Stimulated activated CD4-positive, alpha-beta T cell treated with anti-CD3 and anti-CD28 coated beads, Interleukin-15, amount 100 ng/mL, for 1 hour (primary cell): ENCODE results near the gene ANO6.
"Not testable (repeated sequence)": the region's sequence is repeated elsewhere in the genome, so short reads cannot be mapped to it uniquely, and the experiment has no call there.

Experiments
- DNase-seq, 2 donors: peaks; one replicate each; pipeline ENCODE4 v3.0.0-alpha.2; 2020; ENCODE audit warnings: low read depth in 1 of 2, low spot score in 1 of 2

ANO6 gene

DNA sequence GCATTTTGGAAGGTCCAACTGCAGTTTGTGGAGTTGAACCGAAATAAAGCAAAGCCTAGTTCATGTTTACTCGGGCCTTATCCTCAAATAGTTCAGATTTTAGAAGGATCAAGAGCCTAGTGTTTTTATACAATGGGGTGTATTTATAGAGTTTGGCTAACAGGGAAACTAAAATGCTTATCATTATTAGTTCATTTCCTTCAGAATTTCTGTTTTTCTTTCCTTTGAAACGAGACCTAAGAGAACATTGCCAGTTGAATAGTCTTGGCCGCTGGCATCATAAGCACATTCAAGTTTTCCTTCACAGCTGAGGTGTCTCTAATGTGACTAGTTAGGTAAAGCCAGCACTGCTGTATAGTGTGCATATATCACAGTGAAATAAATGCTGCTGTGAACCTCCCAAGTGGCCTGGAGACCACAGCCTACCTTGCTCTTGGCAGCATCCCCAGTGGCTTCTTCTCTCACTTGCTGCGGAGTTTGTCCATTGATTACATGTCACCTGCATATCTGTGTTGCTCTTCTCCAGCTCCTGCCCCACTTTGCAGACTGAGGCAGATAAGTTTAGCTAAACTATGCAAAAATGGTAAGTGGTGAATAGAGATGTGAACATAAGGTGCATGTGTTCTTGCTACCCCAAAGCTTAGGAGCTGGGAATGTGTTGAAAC lies 88.8 kb downstream of the ANO6 start:
- no peak for DNase-seq

DNA sequence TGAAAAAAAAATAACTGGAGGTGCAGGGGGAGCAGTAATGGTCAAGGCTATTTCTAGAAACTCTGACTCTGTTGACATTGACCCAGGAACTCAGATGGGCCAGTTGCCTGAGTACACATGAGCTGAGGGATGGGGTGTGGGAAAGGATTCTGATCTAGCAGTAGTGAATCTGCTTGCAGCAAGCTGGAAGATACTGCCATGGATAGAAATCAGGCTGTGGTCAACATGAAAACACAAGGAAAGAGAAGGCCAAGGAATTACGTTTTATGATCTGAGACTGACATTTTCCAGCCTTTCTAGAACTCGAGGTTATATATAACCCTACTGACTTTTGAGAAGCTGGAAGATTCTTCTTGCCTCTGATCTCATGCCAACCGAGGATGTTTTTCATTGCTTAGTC lies 90.0 kb downstream of the ANO6 start:
- no peak for DNase-seq

DNA sequence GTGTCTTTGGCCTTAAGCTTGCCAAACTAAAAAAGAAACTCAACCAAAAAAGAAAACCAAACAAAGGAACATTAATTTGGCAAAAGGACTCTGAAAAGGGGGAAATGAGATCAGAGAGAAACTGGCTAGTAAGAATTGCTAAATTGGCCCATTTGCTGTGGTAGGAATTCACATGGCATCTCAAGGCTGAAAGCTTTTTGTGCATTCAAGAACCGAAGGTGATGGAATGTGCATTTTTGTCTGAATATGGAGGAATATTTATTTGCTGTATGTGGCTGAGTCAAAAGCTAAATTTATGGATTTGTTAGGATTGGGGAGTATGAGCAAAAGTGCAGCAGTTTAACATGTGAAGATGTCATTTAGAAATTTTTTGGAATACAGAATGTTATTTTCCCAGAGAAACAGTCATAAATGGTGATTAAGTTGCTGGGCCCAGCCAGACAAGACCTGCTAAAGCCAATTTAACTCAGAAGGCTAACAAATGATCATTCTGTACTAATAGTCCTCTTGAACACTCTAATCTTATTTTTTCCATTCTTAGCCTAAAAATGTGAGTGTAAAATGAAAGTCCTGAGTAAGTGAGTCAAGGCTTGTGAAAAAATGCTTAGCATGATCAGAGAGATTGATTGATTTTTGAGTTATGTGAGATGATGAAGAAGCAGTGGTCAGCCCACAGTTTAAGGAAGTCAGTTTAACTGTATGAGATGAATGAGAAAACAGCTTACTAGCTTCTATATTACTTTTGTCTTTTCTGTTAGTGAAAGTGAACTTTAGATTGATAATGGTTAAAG lies 94.1 kb downstream of the ANO6 start:
- no peak for DNase-seq

DNA sequence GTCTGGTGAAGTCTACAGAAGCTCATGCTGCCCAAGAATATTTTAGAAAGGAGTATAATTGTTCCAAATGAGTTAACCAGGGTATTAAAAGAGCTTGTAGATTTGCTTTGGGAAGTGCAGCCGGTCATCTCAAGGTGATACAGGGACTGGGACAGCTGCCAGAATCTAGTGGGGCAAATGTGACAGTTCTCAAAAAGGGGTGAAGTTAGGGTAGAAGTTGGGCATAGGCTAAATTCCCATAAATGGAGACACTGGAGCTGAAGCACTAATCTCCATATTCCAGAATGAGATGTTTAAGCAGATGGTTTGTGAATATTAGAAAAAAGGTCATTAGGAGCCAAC lies 94.7 kb downstream of the ANO6 start:
- DNase-seq: no peak

DNA sequence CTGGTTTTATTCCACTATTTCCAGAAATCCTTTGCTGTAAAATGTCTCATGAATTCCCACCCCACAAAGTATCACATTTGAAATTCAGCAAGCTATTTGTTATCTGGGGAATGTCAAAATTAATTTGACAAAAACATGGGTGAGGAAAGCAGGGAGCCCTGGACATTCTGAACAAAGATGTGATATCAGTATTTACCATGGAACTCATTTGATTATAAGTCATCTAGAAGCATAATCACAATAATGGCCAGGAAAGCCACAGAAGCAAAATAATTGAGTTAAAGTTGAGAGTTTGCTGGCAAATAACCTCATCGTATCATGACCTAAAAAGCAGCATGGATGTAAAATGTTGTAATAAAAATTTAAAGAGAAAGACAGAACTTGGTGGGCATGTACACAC lies 96.1 kb downstream of the ANO6 start:
- DNase-seq: no peak

DNA sequence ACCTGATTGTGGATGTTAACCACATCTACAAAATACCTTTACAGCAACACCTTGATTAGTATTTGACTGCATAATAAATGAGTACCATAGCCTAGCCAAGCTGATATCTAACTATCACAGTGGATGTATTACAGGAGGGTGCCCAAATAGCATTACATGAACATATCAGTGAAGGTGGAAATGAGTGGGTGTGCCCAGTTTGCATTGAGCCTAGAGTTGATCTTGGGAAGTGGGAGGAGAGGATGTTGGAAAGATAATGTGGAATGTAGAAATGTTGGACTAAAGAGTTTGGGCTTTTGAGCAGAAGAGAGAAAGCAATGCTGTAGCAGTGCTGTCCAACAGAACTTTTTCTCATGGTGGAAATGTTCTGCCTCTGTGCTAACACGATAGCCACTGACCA lies 98.9 kb downstream of the ANO6 start:
- DNase-seq: no peak

DNA sequence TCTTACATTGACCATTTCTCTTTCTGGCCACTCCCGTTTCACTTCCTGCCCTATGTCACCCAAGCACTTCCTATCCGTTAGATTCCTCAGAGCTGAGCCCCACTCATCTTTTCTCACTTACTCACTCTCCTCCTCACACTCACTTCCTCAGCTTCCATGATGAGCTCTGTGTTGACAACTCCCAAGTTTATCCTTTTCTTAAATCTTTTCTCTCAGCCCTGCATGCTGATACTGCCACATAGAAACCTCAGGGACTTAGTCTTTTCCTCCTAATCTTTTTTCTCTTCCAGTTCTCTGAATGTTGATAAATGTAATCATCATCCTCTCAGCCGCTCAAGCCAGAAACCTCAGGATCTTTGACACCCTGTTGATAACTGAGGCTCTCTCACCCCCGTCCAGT lies 99.6 kb downstream of the ANO6 start:
- DNase-seq: no peak

DNA sequence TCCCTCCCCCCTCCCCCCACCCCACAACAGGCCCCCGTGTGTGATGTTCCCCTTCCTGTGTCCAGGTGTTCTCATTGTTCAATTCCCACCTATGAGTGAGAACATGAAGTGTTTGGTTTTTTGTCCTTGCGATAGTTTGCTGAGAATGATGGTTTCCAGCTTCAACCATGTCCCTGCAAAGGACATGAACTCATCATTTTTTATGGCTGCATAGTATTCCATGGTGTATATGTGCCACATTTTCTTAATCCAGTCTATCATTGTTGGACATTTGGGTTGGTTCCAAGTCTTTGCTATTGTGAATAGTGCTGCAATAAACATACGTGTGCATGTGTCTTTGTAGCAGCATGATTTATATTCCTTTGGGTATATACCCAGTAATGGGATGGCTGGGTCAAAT lies 101.4 kb downstream of the ANO6 start:
- not testable (repeated sequence) for DNase-seq

DNA sequence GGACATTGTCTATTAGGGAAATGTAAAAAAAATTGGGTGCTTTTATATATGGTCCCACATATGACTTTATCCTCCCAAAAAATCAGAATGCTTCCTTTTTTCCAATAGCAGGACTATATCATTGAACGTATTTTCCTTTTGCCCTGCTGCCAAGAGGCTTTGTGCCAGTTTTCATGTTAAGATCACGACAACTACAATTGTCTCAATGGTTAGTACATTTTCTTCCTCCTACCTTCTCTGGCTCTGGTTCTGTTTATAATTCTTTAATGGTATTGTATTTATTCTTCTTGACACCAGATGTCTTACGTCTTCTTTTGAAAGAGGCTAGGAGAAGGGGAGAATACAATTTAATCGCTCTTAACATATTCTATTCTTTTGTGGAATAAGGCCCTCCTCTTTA lies 106.9 kb downstream of the ANO6 start:
- DNase-seq: no peak

DNA sequence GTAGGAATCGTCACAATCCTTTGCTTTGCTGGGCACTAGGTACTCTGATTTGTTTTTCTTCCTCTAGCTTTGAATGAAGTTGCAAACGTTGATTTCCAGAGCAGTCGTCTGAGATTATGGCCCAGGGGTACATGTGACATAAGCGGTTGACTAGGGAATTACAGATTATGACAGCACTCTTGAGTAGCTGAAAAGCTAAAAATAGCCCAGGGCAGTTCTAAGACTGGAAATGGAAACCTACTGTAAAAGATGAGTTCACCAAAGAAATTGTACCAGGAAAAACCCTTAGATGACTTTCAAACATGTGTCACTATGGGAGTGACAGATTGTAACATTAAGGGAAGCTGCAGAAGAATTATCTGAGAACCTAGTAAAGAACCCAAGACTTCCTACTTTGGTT lies 108.5 kb downstream of the ANO6 start:
- DNase-seq: no peak

DNA sequence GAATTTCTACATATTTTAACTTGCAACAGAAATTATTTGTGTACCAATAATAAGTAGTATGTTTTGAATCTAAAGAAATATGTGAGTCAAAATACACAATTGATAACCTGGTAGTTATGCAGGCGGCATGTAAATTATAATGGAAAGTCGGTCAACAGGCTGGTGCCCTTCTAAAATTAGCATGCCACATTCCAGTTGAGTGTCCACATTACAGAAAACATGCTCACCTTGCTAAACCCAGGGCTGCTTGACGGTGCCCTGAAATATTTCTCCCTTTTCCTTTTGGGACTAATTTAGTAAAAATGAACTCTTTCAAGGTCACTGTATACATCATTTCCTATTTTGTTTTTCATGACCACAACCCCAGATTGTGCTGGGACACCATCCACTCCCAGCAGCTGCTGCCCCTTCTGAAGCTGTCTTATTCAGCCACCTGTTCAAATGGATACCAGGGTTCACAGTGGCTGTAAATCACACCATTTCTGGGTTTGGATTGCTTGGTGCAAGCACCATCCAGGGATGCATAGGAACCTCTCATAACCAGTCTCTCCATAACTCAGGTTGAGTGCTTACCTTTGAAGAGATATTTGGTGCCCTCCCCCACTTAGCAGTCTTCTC lies 110.6 kb downstream of the ANO6 start:
- DNase-seq: no peak

DNA sequence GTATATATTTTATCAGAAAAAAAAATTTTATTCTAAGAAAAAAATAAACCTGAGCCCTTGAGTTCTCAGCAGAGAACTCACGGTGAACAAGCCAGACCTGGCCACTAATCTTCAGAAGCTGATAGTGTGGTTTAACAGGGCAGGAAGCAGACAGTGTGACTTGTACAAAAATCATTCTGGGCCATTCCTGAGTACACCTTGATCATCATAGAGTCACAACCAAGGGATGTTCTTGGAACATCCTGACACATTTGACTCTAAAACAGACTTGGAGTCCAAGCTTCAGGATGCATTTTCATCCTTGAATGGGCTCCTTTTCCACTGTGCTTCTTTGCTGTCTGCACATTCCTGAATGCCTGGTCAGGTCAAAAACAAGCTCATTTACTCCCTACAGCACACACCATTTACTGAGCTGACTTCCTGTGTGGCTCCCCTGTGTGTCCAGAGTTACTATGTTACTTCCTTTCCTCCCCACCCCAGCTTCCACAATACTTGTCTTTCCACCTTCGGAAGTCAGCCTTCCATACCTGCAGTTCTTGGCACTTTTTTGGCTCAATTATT lies 112.0 kb downstream of the ANO6 start:
- DNase-seq: no peak

DNA sequence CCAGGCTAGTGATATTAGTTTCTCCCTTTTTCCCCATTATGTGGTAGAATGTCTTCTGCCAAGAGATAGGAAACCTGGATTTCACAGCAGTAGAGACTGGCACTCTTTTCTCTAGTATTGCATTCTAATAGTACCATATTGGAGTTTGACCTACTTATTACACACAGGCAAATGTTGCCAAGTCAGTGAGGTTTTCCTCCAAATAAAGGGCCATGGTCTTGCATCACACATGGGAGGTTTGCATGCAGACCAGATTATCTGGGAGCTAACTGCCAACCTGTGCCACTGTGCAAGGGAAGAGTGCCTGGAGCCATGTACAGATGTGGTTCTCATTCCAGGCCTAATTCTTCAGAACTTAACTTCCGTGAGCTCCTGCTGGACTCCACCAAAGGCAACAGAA lies 113.3 kb downstream of the ANO6 start:
- DNase-seq: no peak

DNA sequence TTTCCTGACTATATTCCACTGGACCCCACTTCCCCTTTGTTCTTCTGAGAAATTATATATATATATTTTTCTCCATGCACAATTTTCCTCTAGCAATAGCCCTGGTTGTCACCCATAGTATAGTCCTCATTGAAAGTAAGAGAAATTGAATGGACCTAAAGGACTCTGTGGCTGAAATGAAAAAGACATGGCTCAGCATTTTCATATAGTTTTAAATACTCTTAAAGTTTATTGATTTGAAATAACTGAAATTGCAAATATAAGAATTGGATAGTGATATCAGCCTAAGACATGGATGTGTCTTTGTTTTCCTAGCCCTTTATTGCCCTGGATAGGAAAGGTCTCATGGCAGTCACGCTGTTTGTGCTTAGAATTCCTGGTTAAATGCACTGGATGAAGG lies 113.8 kb downstream of the ANO6 start:
- no peak for DNase-seq

DNA sequence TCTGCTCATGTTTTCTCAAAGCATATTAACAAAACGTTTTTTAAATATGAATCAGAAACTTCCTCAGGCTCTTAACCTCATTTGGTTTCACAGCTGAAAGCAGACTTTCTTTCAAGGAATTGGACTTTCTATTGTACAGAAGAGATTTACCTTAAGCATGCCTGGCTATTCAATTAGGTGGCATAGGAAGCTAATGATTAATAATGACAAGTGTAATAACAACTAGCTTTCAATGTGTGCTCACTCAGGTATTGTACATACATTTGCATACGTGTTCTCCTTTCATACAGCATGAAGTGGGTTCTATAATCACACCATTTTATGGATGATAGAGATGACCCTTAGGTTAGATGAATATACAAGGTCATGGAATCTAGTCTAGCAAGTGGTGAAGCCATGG lies 115.7 kb downstream of the ANO6 start:
- no peak for DNase-seq

DNA sequence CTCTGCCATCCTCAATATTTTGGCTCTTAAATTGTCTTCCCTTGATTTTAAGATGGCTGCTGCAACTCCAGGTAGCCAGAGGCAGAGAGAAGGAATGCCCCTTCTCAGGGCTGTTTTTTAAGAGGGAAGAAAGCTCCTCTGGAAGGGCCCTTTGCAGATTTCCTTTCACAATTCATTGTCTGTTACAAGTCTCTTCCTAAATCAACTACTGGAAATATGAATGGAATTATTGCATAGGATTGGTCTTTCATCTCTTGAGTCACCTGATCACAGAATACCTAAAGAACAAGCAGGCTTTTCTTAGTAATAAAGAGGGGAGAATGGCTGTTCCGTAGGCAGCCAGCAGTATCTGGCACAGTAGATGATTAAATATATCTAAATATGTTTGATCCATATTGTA lies 118.5 kb downstream of the ANO6 start:
- no peak for DNase-seq

DNA sequence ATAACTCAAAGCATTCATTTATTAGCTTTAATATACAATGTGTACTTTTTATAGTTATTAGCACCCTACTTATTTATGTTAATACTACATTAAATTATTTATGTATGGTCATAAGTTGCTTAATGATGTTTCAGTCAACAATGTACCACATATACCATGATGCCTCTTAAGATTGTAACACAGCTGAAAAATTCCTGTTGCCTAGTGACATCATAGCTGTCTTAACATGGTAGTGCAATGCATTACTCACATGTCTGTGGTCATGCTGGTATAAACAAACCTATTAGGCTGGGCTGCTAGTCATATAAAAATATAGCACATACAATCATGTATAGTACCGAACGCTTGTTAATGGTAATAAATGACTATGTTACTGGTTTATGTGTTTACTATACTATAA lies 120.4 kb downstream of the ANO6 start:
- DNase-seq: no peak

DNA sequence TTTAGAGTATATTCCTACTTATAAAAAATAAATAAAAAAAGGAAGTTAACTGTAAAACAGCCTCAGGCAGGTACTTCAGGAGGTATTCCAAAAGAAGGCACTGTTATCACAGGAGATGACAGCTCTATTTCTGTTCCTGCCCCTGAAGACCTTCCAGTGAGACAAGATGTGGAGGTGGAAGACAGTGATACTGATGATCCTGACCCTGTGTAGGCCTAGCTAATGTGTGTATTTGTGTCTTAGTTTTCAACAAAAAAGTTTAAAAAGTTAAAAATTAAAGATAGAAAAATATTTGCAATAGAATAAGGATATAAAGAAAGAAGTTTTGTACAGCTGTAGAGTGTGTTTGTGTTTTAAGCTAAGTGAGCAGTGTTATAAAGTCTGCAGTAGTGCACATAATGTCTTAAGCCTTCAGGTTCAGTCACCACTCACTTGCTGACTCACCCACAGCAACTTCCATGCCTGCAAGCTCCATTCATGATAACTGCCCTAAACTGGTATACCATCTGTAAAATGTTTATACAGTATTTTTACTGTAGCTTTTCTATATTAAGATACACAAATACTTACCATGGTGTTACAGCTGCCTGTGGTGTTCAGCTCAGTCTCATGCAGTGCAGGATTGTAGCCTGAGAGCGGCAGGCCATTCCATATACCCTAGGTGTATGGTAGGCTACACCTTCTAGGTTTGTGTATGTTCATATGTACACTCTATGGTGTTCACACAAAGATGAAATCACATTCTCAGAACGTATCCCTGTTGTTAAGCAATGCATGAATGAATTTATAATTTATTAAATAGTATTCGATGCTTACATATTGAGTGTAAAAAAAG lies 121.1 kb downstream of the ANO6 start:
- DNase-seq: no peak

DNA sequence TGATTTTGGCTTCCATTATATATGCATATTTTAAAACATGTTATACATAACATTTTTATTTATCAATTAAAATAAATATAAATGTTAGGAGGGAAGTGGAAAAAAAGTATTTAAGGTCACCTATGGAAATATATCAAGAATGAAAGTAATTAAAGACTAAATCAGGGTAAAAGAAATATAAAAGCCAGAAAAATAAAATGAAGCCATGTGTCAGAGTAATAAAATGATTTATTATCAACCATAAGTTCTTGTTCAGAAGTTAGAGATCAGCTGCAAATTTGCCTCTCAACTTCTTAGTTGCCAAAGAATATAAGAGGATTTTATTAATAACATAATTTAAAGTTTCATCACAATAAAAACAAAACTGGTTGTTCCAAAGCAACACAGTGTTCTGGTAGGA lies 121.9 kb downstream of the ANO6 start:
- DNase-seq: no peak

DNA sequence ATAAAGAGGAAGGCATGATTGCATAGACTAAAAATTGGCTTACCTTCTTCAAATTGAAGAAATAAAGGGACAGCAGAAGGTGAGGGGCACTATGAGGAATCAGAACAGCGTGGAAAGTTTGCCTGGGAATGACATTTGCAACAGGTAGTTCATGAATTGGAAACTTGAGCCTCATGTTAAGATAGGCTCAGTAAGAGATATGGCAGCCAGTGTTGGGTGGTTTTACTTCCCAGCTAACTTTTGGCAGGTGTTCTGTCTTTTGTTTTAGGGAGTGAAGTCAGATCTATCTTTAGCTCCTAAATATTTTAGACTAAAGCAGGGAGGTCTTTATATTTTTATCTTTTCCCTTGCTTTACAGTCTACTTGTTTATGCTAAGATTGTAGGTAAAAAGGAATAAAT lies 122.4 kb downstream of the ANO6 start:
- no peak for DNase-seq

DNA sequence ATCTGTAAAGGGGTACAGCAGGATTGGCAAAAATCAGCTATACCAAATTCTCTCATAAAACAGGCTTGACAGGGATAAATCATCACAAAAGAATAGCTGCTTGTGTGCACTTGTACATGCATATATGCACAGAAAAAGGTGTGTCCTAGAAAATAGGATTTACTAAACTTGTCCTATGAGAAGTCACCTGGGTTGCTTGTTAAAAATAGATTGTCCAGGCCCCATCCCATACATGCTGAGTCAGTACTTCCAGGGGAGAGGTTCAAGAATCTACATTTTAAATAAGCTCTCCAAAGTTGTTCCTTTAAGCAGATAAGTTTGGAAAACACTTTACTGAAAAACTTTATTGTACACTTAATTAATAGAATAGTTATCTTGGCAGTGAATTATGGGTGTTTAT lies 123.1 kb downstream of the ANO6 start:
- no peak for DNase-seq

DNA sequence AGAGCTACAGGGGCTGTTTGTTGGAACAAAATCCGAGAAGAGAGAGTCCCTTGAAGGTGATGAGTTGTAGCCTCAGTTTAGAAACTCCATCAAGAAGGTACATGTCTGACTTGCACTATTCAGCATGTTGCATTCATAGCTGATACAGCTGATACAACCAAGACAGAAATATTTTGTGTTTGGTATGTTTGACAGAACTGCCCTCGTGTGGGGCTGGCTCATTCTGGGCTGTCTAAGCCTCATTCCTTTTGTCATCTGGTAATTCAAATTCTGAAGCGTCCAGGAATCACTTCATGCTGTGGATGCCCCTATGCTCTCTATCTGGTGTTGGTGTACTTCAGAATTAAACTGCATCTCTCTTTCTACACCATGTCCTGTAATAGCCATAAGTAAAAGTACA lies 126.3 kb downstream of the ANO6 start:
- DNase-seq: no peak
